GM12878 (cell line): ENCODE data around the gene NCAM2. TPM values are rescaled to one million over a fixed set of nuclear protein-coding genes. Genes with fewer than 3 reads are reported as not detected.

Experiments used
- ATAC-seq: fragments of 200-7000 bp; cut with Tn5 transposase; 3 replicates; pipeline ENCODE4 v1.9.1; 2020; ENCODE audit warnings: mild to moderate bottlenecking, moderate library complexity
- BruUV-seq: library from RNA; stranded (reverse); fragments of 400-500 nt; replicated peaks from 2 replicates; lab custom pipeline; 2021; lab: Mats Ljungman, UMichigan
- CTCF ChIA-PET: fragments of 300-600 bp; sonication (Branson Sonifier 250); formaldehyde crosslinking; extraction: SDS; loops from one replicate; lab custom pipeline; 2021; ENCODE audit warnings: inconsistent platforms; lab: Yijun Ruan, JAX
- POLR2A ChIA-PET: fragments of 350-600 bp; formaldehyde crosslinking; extraction: SDS; loops from one replicate; lab custom pipeline; 2021; ENCODE audit warnings: inconsistent platforms; lab: Charles Lee
- RAD21 ChIA-PET: fragments of 300-600 bp; sonication (Branson Sonifier 250); formaldehyde crosslinking; loops from one replicate; lab custom pipeline; 2023; ENCODE audit warnings: antibody characterized with exemption; ENCODE audit not compliant: unreplicated experiment; lab: Charles Lee
- SMC1A ChIA-PET: fragments of 300-600 bp; sonication (Branson Sonifier 250); formaldehyde crosslinking; loops from one replicate; lab custom pipeline; 2023; ENCODE audit not compliant: unreplicated experiment, uncharacterized antibody; lab: Charles Lee
- DNase-seq: peaks from one replicate; pipeline ENCODE4 v3.0.0-alpha.2; 2011; ENCODE audit warnings: low read depth, low spot score
- FAIRE-seq: peaks from 3 replicates; lab custom pipeline; 2011; peaks lifted over from hg19 to GRCh38; lab: Jason Lieb, UNC
- H2AFZ ChIP-seq: 2 replicates; pipeline ENCODE4 v1.6.0; 2011; ENCODE audit warnings: low read depth, low read length, control low read depth; ENCODE audit not compliant: control insufficient read depth
- H3K27ac ChIP-seq: 2 replicates; pipeline ENCODE4 v1.5.1; 2011; ENCODE audit warnings: control low read depth; ENCODE audit not compliant: control insufficient read depth, insufficient read depth
- H3K27me3 ChIP-seq, 2 experiments: replicated peaks in 1 of 2; 2 replicates each; pipeline versions ENCODE4 v1.6.0 to v1.6.1; 2011; ENCODE audit warnings: low read length in 1 of 2; ENCODE audit not compliant: control insufficient read depth in 2 of 2, insufficient read depth in 2 of 2
- H3K36me3 ChIP-seq, 2 experiments: 2 replicates each; pipeline ENCODE4 v1.5.1; 2011; ENCODE audit warnings: low read length in 1 of 2; ENCODE audit not compliant: control insufficient read depth in 2 of 2, insufficient read depth in 2 of 2
- H3K4me1 ChIP-seq: 2 replicates; pipeline ENCODE4 v1.6.1; 2011; ENCODE audit warnings: mild to moderate bottlenecking, low read length, moderate library complexity, mixed read lengths; ENCODE audit not compliant: control insufficient read depth, insufficient read depth
- H3K4me2 ChIP-seq: 2 replicates; pipeline ENCODE4 v1.6.0; 2011; ENCODE audit warnings: control low read depth; ENCODE audit not compliant: control insufficient read depth, insufficient read depth
- H3K4me3 ChIP-seq: fragments of 200-600 bp; sonication (generic); 2 replicates; pipeline ENCODE4 v1.5.1; 2016
- H3K79me2 ChIP-seq: 2 replicates; pipeline ENCODE4 v1.6.0; 2011; ENCODE audit warnings: low read length; ENCODE audit not compliant: control insufficient read depth, insufficient read depth
- H3K9ac ChIP-seq: 2 replicates; pipeline ENCODE4 v1.8.0; 2011; ENCODE audit warnings: low read length, control low read depth, mixed read lengths; ENCODE audit not compliant: control insufficient read depth, insufficient read depth
- H3K9me3 ChIP-seq: replicated peaks from 3 replicates; pipeline ENCODE4 v1.5.1; 2011; ENCODE audit warnings: mild to moderate bottlenecking, low read length; ENCODE audit not compliant: control insufficient read depth, insufficient read depth
- H4K20me1 ChIP-seq: 2 replicates; pipeline ENCODE4 v1.6.0; 2011; ENCODE audit not compliant: control insufficient read depth, insufficient read depth
- ATF2 ChIP-seq: IDR thresholded peaks from 2 replicates; pipeline ENCODE4 v1.6.1; 2012; ENCODE audit warnings: low read length, inconsistent platforms
- ATF7 ChIP-seq: fragments of 450-650 bp; IDR thresholded peaks from 2 replicates; pipeline ENCODE4 v1.6.1; 2016; ENCODE audit warnings: low read depth, mild to moderate bottlenecking
- BCL11A ChIP-seq: IDR thresholded peaks from 2 replicates; pipeline ENCODE4 v1.6.1; 2011; ENCODE audit warnings: low read depth, low read length
- CREB1 ChIP-seq: IDR thresholded peaks from 2 replicates; pipeline ENCODE4 v1.6.1; 2012; ENCODE audit warnings: low read depth, mild to moderate bottlenecking, inconsistent platforms
- IRF4 ChIP-seq: IDR thresholded peaks from 2 replicates; pipeline ENCODE4 v1.6.1; 2011; ENCODE audit warnings: low read depth, low read length
- MEF2A ChIP-seq: IDR thresholded peaks from 2 replicates; pipeline ENCODE4 v1.6.1; 2011; ENCODE audit warnings: low read depth, mild to moderate bottlenecking, low read length, moderate library complexity; ENCODE audit not compliant: insufficient read depth
- MYB ChIP-seq: fragments of 150-350 bp; IDR thresholded peaks from 2 replicates; pipeline ENCODE4 v1.6.1; 2014; ENCODE audit warnings: mild to moderate bottlenecking, low read depth, low read length, borderline replicate concordance
- NKRF ChIP-seq: fragments of 450-650 bp; conservative IDR thresholded peaks from 2 replicates; pipeline ENCODE4 v1.6.1; 2017; ENCODE audit warnings: mild to moderate bottlenecking, moderate library complexity
- POLR2AphosphoS5 ChIP-seq: IDR thresholded peaks from 2 replicates; pipeline ENCODE4 v1.6.1; 2011; ENCODE audit warnings: mild to moderate bottlenecking, low read length, inconsistent platforms
- RAD51 ChIP-seq: fragments of 450-650 bp; IDR thresholded peaks from 2 replicates; pipeline ENCODE4 v1.6.1; 2016; ENCODE audit warnings: moderate library complexity, mild to moderate bottlenecking, inconsistent platforms
- RB1 ChIP-seq: fragments of 450-650 bp; formaldehyde crosslinking; IDR thresholded peaks from 2 replicates; pipeline ENCODE4 v1.6.1; 2017; ENCODE audit warnings: mild to moderate bottlenecking, borderline replicate concordance
- SKIL ChIP-seq: fragments of 450-650 bp; IDR thresholded peaks from 2 replicates; pipeline ENCODE4 v1.6.1; 2017; ENCODE audit warnings: mild to moderate bottlenecking, low read depth, inconsistent platforms; ENCODE audit not compliant: poor library complexity, severe bottlenecking
- SRF ChIP-seq, 2 experiments: IDR thresholded peaks; 2 replicates each; pipeline ENCODE4 v1.6.1; 2011; ENCODE audit warnings: low read depth in 2 of 2, low read length in 2 of 2, mild to moderate bottlenecking in 1 of 2, moderate library complexity in 1 of 2
- TBL1XR1 ChIP-seq: IDR thresholded peaks from 2 replicates; pipeline ENCODE4 v1.6.1; 2012; ENCODE audit warnings: low read depth, low read length, improper control_type of control experiment
- WGBS: methylation state at CpG from one replicate; pipeline ENCODE4 v1.1.6; 2016; ENCODE audit warnings: low lambda C conversion rate; ENCODE audit not compliant: insufficient replicate concordance, insufficient coverage; ENCODE audit errors: missing lambda C conversion rate; 5-methylcytosine and 5-hydroxymethylcytosine counted together
- in situ Hi-C: fragments of 300-500 bp; cut with MboI; formaldehyde crosslinking; loops from 9 replicates; pipeline ENCODE4 v1.14.3; 2018; ENCODE audit warnings: mixed read lengths
- intact Hi-C: fragments of 100-400 bp; cut with micrococcal nuclease; formaldehyde crosslinking; loops from one replicate; pipeline ENCODE4 v1.14.2; 2022; ENCODE audit not compliant: unreplicated experiment
- polyA plus RNA-seq, 11 experiments: library from polyadenylated mRNA; depleted of rRNA in 4 of 11; unstranded in 6 of 11; stranded (reverse) in 5 of 11; fragments of >200 nt; fragmentation: Nextera tagmentation in 4 of 11; fragmentation: Illumina TruSeq in 1 of 11; extraction: Ambion mirVana in 4 of 11; extraction: Trizol in 1 of 11; gene quantifications; 1 replicate in 1 of 11; 2 replicates in 10 of 11; pipeline versions ENCODE4 v1.2.1 to v1.2.3, GENCODE V29; 2011 to 2016; ENCODE audit warnings: inconsistent platforms in 2 of 11, missing spikeins in 2 of 11, low read depth in 1 of 11
- total RNA-seq, 4 experiments: library from RNA; depleted of rRNA in 3 of 4; stranded (reverse); fragments of >200 nt in 3 of 4; fragmentation: Illumina TruSeq in 1 of 4; extraction: Trizol in 1 of 4; gene quantifications; 2 replicates each; pipeline versions ENCODE4 v1.2.1 to v1.2.3, GENCODE V29; 2013 to 2021

Gene NCAM2
- total and polyA plus RNA-seq, 10 of the 15 experiments (the other 5 are each of a cell fraction or from before 2014, with no cell fraction given): 0.23 to 0.27 TPM; not detected in 8

GRCh38 chr21:21332492-21332891 lies 334.3 kb downstream of the NCAM2 start:
- CTCF ChIA-PET: no interaction called here
- in situ Hi-C loops: no loop called here
- POLR2A ChIA-PET: no interaction called here
- H3K9ac ChIP-seq: no peak overlapping the region
- TF ChIP-seq RAD51 (no peak), SKIL (no peak), IRF4 (no peak), SRF (IDR thresholded peaks at IDR 0.05; ENCODE audit: low read depth in 2 of 2, low read length in 2 of 2) (no peak), CREB1 (no peak), MYB (no peak)
- H3K79me2 ChIP-seq: no peaks in the 10 kb centered on the region
- SMC1A ChIA-PET: no interaction called here
- H2AFZ ChIP-seq: no peak overlapping the region
- RAD21 ChIA-PET: no interaction called here
- no peak overlapping the region for H3K4me3 ChIP-seq
- no peaks in the 10 kb centered on the region for H3K4me1 ChIP-seq
- H3K4me2 ChIP-seq: no peak overlapping the region
- no peaks in the 10 kb centered on the region for H3K36me3 ChIP-seq
- no peak for ATAC-seq
- no peak overlapping the region for H3K27ac ChIP-seq
- intact Hi-C loops: no loop called here
- DNase-seq: no peak
- BruUV-seq: no TSS peak
- no peak for FAIRE-seq
- H4K20me1 ChIP-seq: no peaks in the 10 kb centered on the region
- H3K9me3 ChIP-seq: no peaks in the 10 kb centered on the region
- WGBS: 15% methylated on average over 3 of the region's 3 CpGs
- H3K27me3 ChIP-seq: no peaks in the 10 kb centered on the region

GRCh38 chr21:21341041-21341440 lies 342.8 kb downstream of the NCAM2 start:
- H4K20me1 ChIP-seq: no peaks in the 10 kb centered on the region
- POLR2A ChIA-PET: no interaction called here
- no peak for ATAC-seq
- no peak overlapping the region for H3K27ac ChIP-seq
- FAIRE-seq: no peak
- H3K9me3 ChIP-seq: no peaks in the 10 kb centered on the region; the same call in 2 of the 3 replicates
- no TSS peak for BruUV-seq
- DNase-seq: no peak
- no peak overlapping the region for H3K4me2 ChIP-seq
- no peaks in the 10 kb centered on the region for H3K27me3 ChIP-seq
- H3K36me3 ChIP-seq: no peaks in the 10 kb centered on the region
- TF ChIP-seq MEF2A (no peak), NKRF (no peak), BCL11A (no peak), RB1 (no peak), POLR2AphosphoS5 (no peak), ATF7 (no peak), ATF2 (no peak), TBL1XR1 (no peak)
- RAD21 ChIA-PET: no interaction called here
- no peaks in the 10 kb centered on the region for H3K4me1 ChIP-seq
- in situ Hi-C loops: no loop called here
- 26% methylated on average over 2 of the region's 2 CpGs for WGBS
- H2AFZ ChIP-seq: no peak overlapping the region
- no peak overlapping the region for H3K4me3 ChIP-seq
- H3K9ac ChIP-seq: no peak overlapping the region
- intact Hi-C loops: no loop called here
- CTCF ChIA-PET: no interaction called here
- H3K79me2 ChIP-seq: no peaks in the 10 kb centered on the region
- SMC1A ChIA-PET: no interaction called here
